Mesodermal cell (in vitro differentiated cells): Measurements from ENCODE around the gene FOXN1.
A peak's percentile ranks its signal among the peaks of the same experiment; 100 is the strongest.

Experiments
- H3K27ac ChIP-seq: 2 replicates; pipeline ENCODE4 v1.7.0; 2013; ENCODE audit warnings: mild to moderate bottlenecking, low read depth, low read length, moderate library complexity; ENCODE audit not compliant: severe bottlenecking
- H3K36me3 ChIP-seq: 2 replicates; pipeline ENCODE4 v1.7.1; 2013; ENCODE audit warnings: mild to moderate bottlenecking, low read length, moderate library complexity; ENCODE audit not compliant: control insufficient read depth, insufficient read depth
- H3K4me1 ChIP-seq: one replicate; pipeline ENCODE4 v1.7.1; 2013; ENCODE audit warnings: mild to moderate bottlenecking, low read length; ENCODE audit not compliant: insufficient read depth, control insufficient read depth, poor library complexity, severe bottlenecking
- H3K4me3 ChIP-seq: 2 replicates; pipeline ENCODE4 v1.7.0; 2013; ENCODE audit warnings: low read length, control low read depth, mild to moderate bottlenecking; ENCODE audit not compliant: insufficient read depth, poor library complexity, severe bottlenecking; ENCODE audit errors: extremely low read depth
- H3K9me3 ChIP-seq: 2 replicates; pipeline ENCODE4 v1.7.1; 2013; ENCODE audit warnings: mild to moderate bottlenecking, low read length, moderate library complexity; ENCODE audit not compliant: control insufficient read depth
- WGBS, 2 experiments: methylation state at CpG; one replicate each; pipeline ENCODE4 v1.1.5; 2013; ENCODE audit warnings: missing lambda C conversion rate in 2 of 2; ENCODE audit not compliant: insufficient coverage in 2 of 2; 5-methylcytosine and 5-hydroxymethylcytosine counted together

Gene FOXN1

GRCh38 chr17:28549236-28550132 lies 43.3 kb downstream of the FOXN1 start:
- Histone ChIP-seq H3K9me3 (no peaks in the 10 kb centered on the region), H3K4me3 (no peak overlapping the region), H3K27ac (no peak overlapping the region), H3K36me3 (peaks cover 33% of the 10 kb centered on the region), H3K4me1 (peaks cover 8% of the 10 kb centered on the region)
- WGBS, 2 experiments: 100% methylated on average over 1 of the region's 3 CpGs; no CpG with 5 or more reads in 1 of the 2 experiments

- H3K4me1 ChIP-seq: peaks cover 8% of the 10 kb centered on the region
- peaks cover 46% of the 10 kb centered on the region for H3K36me3 ChIP-seq
- 100% methylated on average over 1 of the region's 1 CpG; no CpG with 5 or more reads in 1 of the 2 experiments for WGBS, 2 experiments
- H3K4me3 ChIP-seq: no peak overlapping the region
- no peaks in the 10 kb centered on the region for H3K9me3 ChIP-seq
- H3K27ac ChIP-seq: no peak overlapping the region
Measured at GRCh38 chr17:28550858-28551257, 44.7 kb downstream of the FOXN1 start.

GRCh38 chr17:28551421-28552175 lies 45.5 kb downstream of the FOXN1 start:
- 21 to 30% methylated on average over 2 to 4 of the region's 10 CpGs for WGBS, 2 experiments
- Histone ChIP-seq H3K27ac (peak overlapping the region; percentile 10), H3K9me3 (no peaks in the 10 kb centered on the region)

GRCh38 chr17:28552176-28552999 lies 46.2 kb downstream of the FOXN1 start, which contains the start of gene UNC119:
TSS of gene UNC119 (minus strand) at chr17:28552624. CDS start at chr17:28552557, 67 bp downstream.
- H3K27ac ChIP-seq: peak within 1 kb of the TSS; percentile 10
- peak within 1 kb of the TSS; percentile 90 for H3K4me3 ChIP-seq
- WGBS, 2 experiments: 1% methylated on average over 51 to 54 of the region's 67 CpGs
- H3K36me3 ChIP-seq: peaks cover 47% of the 10 kb centered on the region
- no peaks in the 10 kb centered on the region for H3K9me3 ChIP-seq
- peaks cover 8% of the 10 kb centered on the region for H3K4me1 ChIP-seq

More at GRCh38 chr17:28551421-28552175, 45.5 kb downstream of the FOXN1 start:
- Histone ChIP-seq H3K4me1 (peaks cover 8% of the 10 kb centered on the region), H3K4me3 (peak overlapping the region; percentile 90), H3K36me3 (peaks cover 46% of the 10 kb centered on the region)

- H3K4me3 ChIP-seq: no peak overlapping the region
- peaks cover 51% of the 10 kb centered on the region for H3K36me3 ChIP-seq
- peaks cover 8% of the 10 kb centered on the region for H3K4me1 ChIP-seq
- H3K27ac ChIP-seq: no peak overlapping the region
- no peaks in the 10 kb centered on the region for H3K9me3 ChIP-seq
- 79 to 82% methylated on average over 4 to 5 of the region's 5 CpGs for WGBS, 2 experiments
Measured at GRCh38 chr17:28553000-28553505, 46.9 kb downstream of the FOXN1 start.

- Histone ChIP-seq H3K9me3 (no peaks in the 10 kb centered on the region), H3K27ac (no peak overlapping the region), H3K4me1 (peaks cover 8% of the 10 kb centered on the region), H3K4me3 (no peak overlapping the region), H3K36me3 (peaks cover 63% of the 10 kb centered on the region)
- 96 to 97% methylated on average over 5 to 6 of the region's 6 CpGs for WGBS, 2 experiments
Measured at GRCh38 chr17:28554565-28554964, 48.4 kb downstream of the FOXN1 start.

GRCh38 chr17:28555022-28555421 lies 48.9 kb downstream of the FOXN1 start:
- Histone ChIP-seq H3K4me1 (peaks cover 8% of the 10 kb centered on the region), H3K4me3 (no peak overlapping the region), H3K36me3 (peaks cover 67% of the 10 kb centered on the region), H3K9me3 (no peaks in the 10 kb centered on the region), H3K27ac (no peak overlapping the region)
- WGBS, 2 experiments: 87 to 89% methylated on average over 2 to 3 of the region's 3 CpGs

- peaks cover 47% of the 10 kb centered on the region for H3K36me3 ChIP-seq
- peaks cover 8% of the 10 kb centered on the region for H3K4me1 ChIP-seq
- no peak overlapping the region for H3K4me3 ChIP-seq
- peak overlapping the region; percentile 57 for H3K27ac ChIP-seq
- whole genome bisulfite sequencing, 2 experiments: 92 to 100% methylated on average over 2 of the region's 3 CpGs
- H3K9me3 ChIP-seq: no peaks in the 10 kb centered on the region
Measured at GRCh38 chr17:28563475-28563874, 57.3 kb downstream of the FOXN1 start.

GRCh38 chr17:28567604-28568003 lies 61.5 kb downstream of the FOXN1 start:
- H3K4me1 ChIP-seq: peaks cover 12% of the 10 kb centered on the region
- H3K9me3 ChIP-seq: no peaks in the 10 kb centered on the region
- H3K27ac ChIP-seq: no peak overlapping the region
- H3K36me3 ChIP-seq: peaks cover 19% of the 10 kb centered on the region
- H3K4me3 ChIP-seq: no peak overlapping the region
- 76 to 94% methylated on average over 3 of the region's 3 CpGs for WGBS, 2 experiments

- WGBS, 2 experiments: no CpG with 5 or more reads among the region's 1 CpG
- H3K4me3 ChIP-seq: no peak overlapping the region
- H3K4me1 ChIP-seq: peaks cover 4% of the 10 kb centered on the region
- no peak overlapping the region for H3K27ac ChIP-seq
- H3K9me3 ChIP-seq: no peaks in the 10 kb centered on the region
- H3K36me3 ChIP-seq: peaks cover 10% of the 10 kb centered on the region
Measured at GRCh38 chr17:28569446-28569845, 63.3 kb downstream of the FOXN1 start.
